ENCODE results near the gene PON3.

Gene PON3

GRCh38 chr7:95320651-95321050 lies 75.5 kb downstream of the PON3 start:
- H3K4me3 ChIP-seq (ENCODE audit: control insufficient read depth in 1 of 7, extremely low read depth in 1 of 7, insufficient read depth in 4 of 7, low read depth in 2 of 7, low read length in 6 of 7) = no peak overlapping the region
- no peaks in the 10 kb centered on the region for H3K27me3 ChIP-seq (replicated peaks in 2 of 5; ENCODE audit: control insufficient read depth in 4 of 5, insufficient read depth in 5 of 5, low read length in 4 of 5)
- DNase-seq = no peak
- peaks cover 0 to 11% (median 6%) of the 10 kb centered on the region in 4 experiments for H3K4me1 ChIP-seq (ENCODE audit: control extremely low read depth in 1 of 4, control insufficient read depth in 4 of 4, insufficient read depth in 4 of 4, low read length in 3 of 4)
- CTCF ChIA-PET = no interaction called here
- no peaks in the 10 kb centered on the region for H3K36me3 ChIP-seq (ENCODE audit: control insufficient read depth in 4 of 4, insufficient read depth in 4 of 4, low read length in 3 of 4)
- 100% methylated on average over 1 of the region's 1 CpG for WGBS (ENCODE audit: insufficient coverage)
- H3K27ac ChIP-seq (ENCODE audit: insufficient read depth in 1 of 2, low read depth in 1 of 2, low read length in 2 of 2, poor library complexity in 1 of 2, severe bottlenecking in 2 of 2) = no peak overlapping the region
- POLR2A ChIA-PET = no interaction called here
- H3K9me3 ChIP-seq (ENCODE audit: control extremely low read depth in 1 of 5, control insufficient read depth in 4 of 5, insufficient read depth in 2 of 5, low read depth in 1 of 5, low read length in 4 of 5) = no peaks in the 10 kb centered on the region

GRCh38 chr7:95319570-95319969 lies 76.6 kb downstream of the PON3 start:
- no peaks in the 10 kb centered on the region for H3K36me3 ChIP-seq (ENCODE audit: control insufficient read depth in 4 of 4, insufficient read depth in 4 of 4, low read length in 3 of 4)
- peaks cover 0 to 11% (median 6%) of the 10 kb centered on the region in 4 experiments for H3K4me1 ChIP-seq (ENCODE audit: control extremely low read depth in 1 of 4, control insufficient read depth in 4 of 4, insufficient read depth in 4 of 4, low read length in 3 of 4)
- CTCF ChIA-PET = no interaction called here
- H3K27ac ChIP-seq (ENCODE audit: insufficient read depth in 1 of 2, low read depth in 1 of 2, low read length in 2 of 2, poor library complexity in 1 of 2, severe bottlenecking in 2 of 2) = no peak overlapping the region
- no peak overlapping the region for H3K4me3 ChIP-seq (ENCODE audit: control insufficient read depth in 1 of 7, extremely low read depth in 1 of 7, insufficient read depth in 4 of 7, low read depth in 2 of 7, low read length in 6 of 7)
- no peaks in the 10 kb centered on the region for H3K27me3 ChIP-seq (replicated peaks in 2 of 5; ENCODE audit: control insufficient read depth in 4 of 5, insufficient read depth in 5 of 5, low read length in 4 of 5)
- no CpG with 5 or more reads among the region's 1 CpG for WGBS (ENCODE audit: insufficient coverage)
- no peaks in the 10 kb centered on the region for H3K9me3 ChIP-seq (ENCODE audit: control extremely low read depth in 1 of 5, control insufficient read depth in 4 of 5, insufficient read depth in 2 of 5, low read depth in 1 of 5, low read length in 4 of 5)
- DNase-seq = peak in 1 of 3 donors; percentile 8
- POLR2A ChIA-PET = interaction anchor here (0.5 kb wide), 1 partner anchor 310 kb away, joined by 3 read pairs; no protein-coding TSS in a partner anchor

DNA sequence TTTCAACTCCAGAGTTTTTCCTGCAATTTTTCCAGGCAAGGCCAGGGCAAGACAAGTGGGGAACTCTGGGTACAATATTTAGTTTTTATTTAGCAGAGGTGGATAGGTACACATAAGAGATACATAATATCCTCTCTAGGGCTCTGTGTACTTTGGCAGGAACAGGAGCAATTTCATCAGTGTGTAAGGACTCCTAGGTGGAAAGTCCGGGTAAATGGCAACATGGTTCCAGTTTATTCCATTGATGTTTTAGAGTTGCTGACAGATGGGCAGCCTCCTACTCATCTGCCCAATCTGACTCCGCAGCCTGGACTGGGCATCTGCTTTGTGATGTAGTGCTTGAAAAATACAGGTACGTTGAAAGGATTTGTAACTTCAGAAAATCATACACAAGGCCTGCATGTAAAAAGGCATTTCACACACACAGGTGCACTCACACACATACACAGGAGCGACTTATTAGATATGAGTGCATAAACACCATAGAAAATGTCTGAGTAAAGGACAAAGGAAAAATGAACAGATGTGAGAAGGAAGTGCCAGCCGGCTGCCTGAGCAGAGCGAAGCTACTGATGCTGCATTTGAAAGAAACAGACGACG lies 77.6 kb downstream of the PON3 start:
- 100% methylated on average over 1 of the region's 8 CpGs for WGBS (ENCODE audit: insufficient coverage)
- Histone ChIP-seq H3K27me3 (replicated peaks in 2 of 5; ENCODE audit: control insufficient read depth in 4 of 5, insufficient read depth in 5 of 5, low read length in 4 of 5) (no peaks in the 10 kb centered on the region), H3K4me3 (ENCODE audit: control insufficient read depth in 1 of 7, extremely low read depth in 1 of 7, insufficient read depth in 4 of 7, low read depth in 2 of 7, low read length in 6 of 7) (peak overlapping the region in 1 of 7 experiments; percentile 19), H3K36me3 (ENCODE audit: control insufficient read depth in 4 of 4, insufficient read depth in 4 of 4, low read length in 3 of 4) (no peaks in the 10 kb centered on the region), H3K27ac (ENCODE audit: insufficient read depth in 1 of 2, low read depth in 1 of 2, low read length in 2 of 2, poor library complexity in 1 of 2, severe bottlenecking in 2 of 2) (no peak overlapping the region), H3K9me3 (ENCODE audit: control extremely low read depth in 1 of 5, control insufficient read depth in 4 of 5, insufficient read depth in 2 of 5, low read depth in 1 of 5, low read length in 4 of 5) (no peaks in the 10 kb centered on the region), H3K4me1 (ENCODE audit: control extremely low read depth in 1 of 4, control insufficient read depth in 4 of 4, insufficient read depth in 4 of 4, low read length in 3 of 4) (peaks cover 0 to 11% (median 6%) of the 10 kb centered on the region in 4 experiments)
- DNase-seq = no peak
- CTCF ChIA-PET = no interaction called here
- POLR2A ChIA-PET = no interaction called here

- CTCF ChIA-PET = no interaction called here
- no peaks in the 10 kb centered on the region for H3K36me3 ChIP-seq (ENCODE audit: control insufficient read depth in 4 of 4, insufficient read depth in 4 of 4, low read length in 3 of 4)
Observed at GRCh38 chr7:95317966-95318365, 78.2 kb downstream of the PON3 start.

DNA sequence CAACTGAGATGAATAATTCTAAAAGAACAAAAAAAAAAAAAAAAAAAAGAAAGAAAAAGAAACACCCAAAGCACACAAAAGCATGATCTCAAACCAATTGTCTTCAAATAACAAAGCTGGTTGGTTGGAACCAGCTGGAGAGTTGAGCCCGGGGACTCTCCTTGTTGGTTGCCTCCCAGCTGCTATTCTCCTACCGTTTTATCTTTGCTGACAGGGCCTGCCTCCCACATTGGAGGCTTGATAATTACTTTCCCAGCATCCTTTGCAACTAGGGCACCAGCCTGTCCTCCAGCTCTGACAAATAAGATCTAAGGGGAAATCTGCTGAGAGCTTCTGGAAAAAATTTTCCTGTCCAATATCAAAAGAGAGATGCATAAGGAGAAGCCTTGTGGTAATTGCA lies 78.6 kb downstream of the PON3 start:
- POLR2A ChIA-PET = no interaction called here

More at GRCh38 chr7:95317966-95318365, 78.2 kb downstream of the PON3 start:
- H3K4me1 ChIP-seq (ENCODE audit: control extremely low read depth in 1 of 4, control insufficient read depth in 4 of 4, insufficient read depth in 4 of 4, low read length in 3 of 4) = peaks cover 0 to 10% (median 6%) of the 10 kb centered on the region in 4 experiments
- H3K27ac ChIP-seq (ENCODE audit: insufficient read depth in 1 of 2, low read depth in 1 of 2, low read length in 2 of 2, poor library complexity in 1 of 2, severe bottlenecking in 2 of 2) = no peak overlapping the region
- DNase-seq = no peak
- POLR2A ChIA-PET = no interaction called here
- no CpG with 5 or more reads among the region's 3 CpGs for WGBS (ENCODE audit: insufficient coverage)
- peak overlapping the region in 1 of 7 experiments; percentile 19 for H3K4me3 ChIP-seq (ENCODE audit: control insufficient read depth in 1 of 7, extremely low read depth in 1 of 7, insufficient read depth in 4 of 7, low read depth in 2 of 7, low read length in 6 of 7)
- H3K27me3 ChIP-seq (replicated peaks in 2 of 5; ENCODE audit: control insufficient read depth in 4 of 5, insufficient read depth in 5 of 5, low read length in 4 of 5) = no peaks in the 10 kb centered on the region
- no peaks in the 10 kb centered on the region for H3K9me3 ChIP-seq (ENCODE audit: control extremely low read depth in 1 of 5, control insufficient read depth in 4 of 5, insufficient read depth in 2 of 5, low read depth in 1 of 5, low read length in 4 of 5)

DNA sequence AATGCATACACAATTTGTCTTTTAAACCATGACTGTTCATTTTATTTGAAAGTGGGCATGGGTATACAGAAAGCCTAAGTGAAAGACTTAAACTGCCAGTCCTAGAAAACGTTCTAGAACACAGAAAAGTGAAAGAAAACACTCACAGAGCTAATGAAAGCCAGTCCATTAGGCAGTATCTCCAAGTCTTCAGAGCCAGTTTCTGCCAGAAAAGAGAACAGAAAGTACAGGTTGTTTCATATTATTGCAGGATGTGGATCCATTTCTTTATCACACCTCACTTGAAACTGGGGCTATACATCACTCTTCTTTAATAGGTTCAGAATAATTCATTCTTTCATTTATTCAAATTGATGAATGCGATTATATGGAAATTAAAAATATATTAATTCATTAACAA lies 79.6 kb downstream of the PON3 start:
- H3K9me3 ChIP-seq (ENCODE audit: control extremely low read depth in 1 of 5, control insufficient read depth in 4 of 5, insufficient read depth in 2 of 5, low read depth in 1 of 5, low read length in 4 of 5) = no peaks in the 10 kb centered on the region
- ChIA-PET POLR2A (no interaction called here), CTCF (interaction anchor here (1.2 kb wide), 1 partner anchor 127 kb away, joined by 3 read pairs; no protein-coding TSS in a partner anchor)
- H3K27me3 ChIP-seq (replicated peaks in 2 of 5; ENCODE audit: control insufficient read depth in 4 of 5, insufficient read depth in 5 of 5, low read length in 4 of 5) = no peaks in the 10 kb centered on the region
- DNase-seq = no peak
- H3K4me1 ChIP-seq (ENCODE audit: control extremely low read depth in 1 of 4, control insufficient read depth in 4 of 4, insufficient read depth in 4 of 4, low read length in 3 of 4) = peaks cover 0 to 3% (median 2%) of the 10 kb centered on the region in 4 experiments
- no peak overlapping the region for H3K27ac ChIP-seq (ENCODE audit: insufficient read depth in 1 of 2, low read depth in 1 of 2, low read length in 2 of 2, poor library complexity in 1 of 2, severe bottlenecking in 2 of 2)
- 100% methylated on average over 1 of the region's 2 CpGs for WGBS (ENCODE audit: insufficient coverage)
- H3K4me3 ChIP-seq (ENCODE audit: control insufficient read depth in 1 of 7, extremely low read depth in 1 of 7, insufficient read depth in 4 of 7, low read depth in 2 of 7, low read length in 6 of 7) = no peak overlapping the region
- H3K36me3 ChIP-seq (ENCODE audit: control insufficient read depth in 4 of 4, insufficient read depth in 4 of 4, low read length in 3 of 4) = no peaks in the 10 kb centered on the region

More for the DNA sequence above, 78.6 kb downstream of the PON3 start:
- no peak overlapping the region for H3K4me3 ChIP-seq (ENCODE audit: control insufficient read depth in 1 of 7, extremely low read depth in 1 of 7, insufficient read depth in 4 of 7, low read depth in 2 of 7, low read length in 6 of 7)
- no peak for DNase-seq
- H3K4me1 ChIP-seq (ENCODE audit: control extremely low read depth in 1 of 4, control insufficient read depth in 4 of 4, insufficient read depth in 4 of 4, low read length in 3 of 4) = peaks cover 0 to 6% (median 4%) of the 10 kb centered on the region in 4 experiments
- CTCF ChIA-PET = no interaction called here
- H3K36me3 ChIP-seq (ENCODE audit: control insufficient read depth in 4 of 4, insufficient read depth in 4 of 4, low read length in 3 of 4) = no peaks in the 10 kb centered on the region
- H3K27me3 ChIP-seq (replicated peaks in 2 of 5; ENCODE audit: control insufficient read depth in 4 of 5, insufficient read depth in 5 of 5, low read length in 4 of 5) = no peaks in the 10 kb centered on the region
- 100% methylated on average over 2 of the region's 2 CpGs for WGBS (ENCODE audit: insufficient coverage)
- no peak overlapping the region for H3K27ac ChIP-seq (ENCODE audit: insufficient read depth in 1 of 2, low read depth in 1 of 2, low read length in 2 of 2, poor library complexity in 1 of 2, severe bottlenecking in 2 of 2)
- H3K9me3 ChIP-seq (ENCODE audit: control extremely low read depth in 1 of 5, control insufficient read depth in 4 of 5, insufficient read depth in 2 of 5, low read depth in 1 of 5, low read length in 4 of 5) = no peaks in the 10 kb centered on the region

- H3K4me3 ChIP-seq (ENCODE audit: control insufficient read depth in 1 of 7, extremely low read depth in 1 of 7, insufficient read depth in 4 of 7, low read depth in 2 of 7, low read length in 6 of 7) = no peak overlapping the region
- ChIA-PET POLR2A (no interaction called here), CTCF (no interaction called here)
- H3K36me3 ChIP-seq (ENCODE audit: control insufficient read depth in 4 of 4, insufficient read depth in 4 of 4, low read length in 3 of 4) = no peaks in the 10 kb centered on the region
- no peak for DNase-seq
- 100% methylated on average over 4 of the region's 4 CpGs for WGBS (ENCODE audit: insufficient coverage)
- no peaks in the 10 kb centered on the region for H3K27me3 ChIP-seq (replicated peaks in 2 of 5; ENCODE audit: control insufficient read depth in 4 of 5, insufficient read depth in 5 of 5, low read length in 4 of 5)
- H3K27ac ChIP-seq (ENCODE audit: insufficient read depth in 1 of 2, low read depth in 1 of 2, low read length in 2 of 2, poor library complexity in 1 of 2, severe bottlenecking in 2 of 2) = no peak overlapping the region
- H3K4me1 ChIP-seq (ENCODE audit: control extremely low read depth in 1 of 4, control insufficient read depth in 4 of 4, insufficient read depth in 4 of 4, low read length in 3 of 4) = no peaks in the 10 kb centered on the region
- no peaks in the 10 kb centered on the region for H3K9me3 ChIP-seq (ENCODE audit: control extremely low read depth in 1 of 5, control insufficient read depth in 4 of 5, insufficient read depth in 2 of 5, low read depth in 1 of 5, low read length in 4 of 5)
Observed at GRCh38 chr7:95312561-95312960, 83.6 kb downstream of the PON3 start.

Data from common myeloid progenitor, CD34-positive (primary cell).